ENCODE data around the gene DOCK4. TPM values are rescaled to one million over a fixed set of nuclear protein-coding genes. Genes with fewer than 3 reads are reported as not detected.

The DOCK4 gene
- total and polyA plus RNA-seq, 2 of the 8 experiments (the other 6 are each of a cell fraction or from before 2014, with no cell fraction given): 5.1 to 23.6 TPM

DNA sequence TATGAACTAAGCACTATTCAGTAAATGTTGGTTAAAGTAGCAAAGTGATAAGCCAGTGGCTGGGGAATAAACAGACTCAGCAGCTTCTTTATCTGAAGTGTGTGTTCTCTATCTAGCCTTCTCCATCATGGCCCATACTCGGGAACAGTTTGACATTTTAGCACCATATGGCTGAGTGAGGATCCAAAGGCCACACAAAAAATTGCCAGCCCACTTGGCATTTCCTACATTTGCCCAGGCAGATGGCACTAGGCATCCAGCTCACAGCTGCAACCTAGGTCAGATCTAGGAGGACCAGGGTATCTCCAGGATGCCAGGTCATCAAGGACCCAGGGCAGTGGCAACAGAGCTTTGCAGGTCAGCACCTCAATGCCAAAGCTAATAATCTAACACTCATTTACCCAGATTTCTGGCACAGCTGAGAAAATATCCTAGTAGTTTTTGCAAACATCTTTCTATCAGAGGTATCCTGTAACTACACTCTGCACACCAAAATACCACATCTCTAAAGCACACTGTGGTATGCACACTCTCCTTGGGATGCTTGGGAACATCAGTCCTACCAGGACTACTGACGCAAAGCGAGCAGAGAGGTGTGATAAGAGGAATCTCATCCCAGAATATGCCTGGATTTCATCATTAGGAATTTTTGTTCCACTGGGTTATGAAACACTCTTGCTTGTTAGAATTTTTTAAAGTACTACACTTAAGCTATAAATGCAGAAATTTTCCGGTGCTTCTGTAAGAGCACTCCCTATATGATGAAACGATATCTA lies 61.7 kb downstream of the DOCK4 start:
- Histone ChIP-seq H3K79me2 (ENCODE audit: control insufficient read depth in 1 of 2, insufficient read depth in 2 of 2, low read length in 2 of 2) (peaks cover 0 to 30% of the 10 kb centered on the region in 2 experiments; a peak in 3 of 4 replicates), H3K23ac (ENCODE audit: insufficient read length) (no peak overlapping the region), H2AK5ac (ENCODE audit: low read depth, low read length) (no peak overlapping the region), H2BK15ac (ENCODE audit: low read length) (no peak overlapping the region), H2BK120ac (replicated peaks; ENCODE audit: low read depth, low read length) (no peak overlapping the region), H4K91ac (replicated peaks; ENCODE audit: insufficient read length, low read length) (no peak overlapping the region), H3K4me1 (replicated peaks in 1 of 4; ENCODE audit: control insufficient read depth in 3 of 4, insufficient read depth in 4 of 4, low read length in 3 of 4) (peaks cover 0 to 3% (median 0%) of the 10 kb centered on the region in 4 experiments; a peak in 2 of 7 replicates), H3K4me3 (ENCODE audit: extremely low read depth in 1 of 4, insufficient read depth in 2 of 4, low read depth in 3 of 4, low read length in 4 of 4) (no peak overlapping the region), H3K23me2 (ENCODE audit: low read depth, low read length) (no peaks in the 10 kb centered on the region), H3K14ac (ENCODE audit: insufficient read length) (no peak overlapping the region), H3K4me2 (ENCODE audit: insufficient read depth in 1 of 2, low read depth in 2 of 2, low read length in 2 of 2) (no peak overlapping the region), H3K56ac (replicated peaks; ENCODE audit: insufficient read length, low read depth, low read length) (no peak overlapping the region), H3K9me3 (ENCODE audit: insufficient read depth in 2 of 2, low read depth in 1 of 2, low read length in 1 of 2) (no peaks in the 10 kb centered on the region), H3K36me3 (ENCODE audit: control insufficient read depth in 2 of 4, insufficient read depth in 4 of 4, low read length in 3 of 4) (no peaks in the 10 kb centered on the region), H3K27me3 (replicated peaks in 1 of 4; ENCODE audit: control insufficient read depth in 3 of 4, extremely low read depth in 1 of 4, insufficient read depth in 3 of 4, low read length in 3 of 4) (peaks cover 0 to under 1% (median 0%) of the 10 kb centered on the region in 4 experiments; a peak in 1 of 7 replicates), H3K4ac (replicated peaks; ENCODE audit: insufficient read length, low read depth, low read length) (no peak overlapping the region), H3K27ac (ENCODE audit: low read depth, low read length) (no peak overlapping the region), H4K8ac (ENCODE audit: extremely low read depth, insufficient read depth, low read length) (no peak overlapping the region), H2BK5ac (ENCODE audit: low read depth, low read length) (no peak overlapping the region), H3K18ac (ENCODE audit: extremely low read depth, low read length) (no peak overlapping the region), H2BK20ac (ENCODE audit: low read length) (no peak overlapping the region), H3K9ac (replicated peaks in 1 of 4; ENCODE audit: extremely low read depth in 1 of 4, low read depth in 3 of 4, low read length in 3 of 4) (no peak overlapping the region), H4K20me1 (replicated peaks in 1 of 2; ENCODE audit: control insufficient read depth in 1 of 2, insufficient read depth in 2 of 2, low read length in 2 of 2) (peaks cover 0 to 1% of the 10 kb centered on the region in 2 experiments), H2AFZ (ENCODE audit: low read length) (no peak overlapping the region), H3K79me1 (ENCODE audit: low read depth, low read length) (peaks cover 2% of the 10 kb centered on the region; the same call in 1 of the 2 replicates), H2BK12ac (ENCODE audit: low read depth, low read length) (no peak overlapping the region), H4K5ac (ENCODE audit: insufficient read length, low read depth, low read length) (no peak overlapping the region)
- POLR2A ChIA-PET (ENCODE audit: partially characterized antibody): no interaction called here
- 93% methylated on average over 5 of the region's 5 CpGs; no CpG with 5 or more reads in 1 of the 2 experiments for WGBS, 2 experiments (ENCODE audit: extremely low coverage in 1 of 2, insufficient coverage in 1 of 2, insufficient read length in 1 of 2, insufficient replicate concordance in 2 of 2, low coverage in 1 of 2, low lambda C conversion rate in 2 of 2, missing lambda C conversion rate in 1 of 2)
- FAIRE-seq: no peak
- no peak for DNase-seq (ENCODE audit: low read depth in 1 of 2, low spot score in 2 of 2)
- CTCF ChIA-PET (ENCODE audit: partially characterized antibody): interaction anchor here (0.8 to 1.7 kb wide), 2 partner anchors 9 to 351 kb away, joined by 3 read pairs; no protein-coding TSS in a partner anchor
- TF ChIP-seq BCL11A (IDR thresholded peaks at IDR 0.05; ENCODE audit: low read depth in 2 of 2, low read length in 2 of 2) (no peak), GABPA (IDR thresholded peaks at IDR 0.05; ENCODE audit: borderline replicate concordance, insufficient read depth, low read length) (no peak), CBX5 (IDR thresholded peaks at IDR 0.05; ENCODE audit: low read depth, low read length) (no peak), SUZ12 (IDR thresholded peaks at IDR 0.05; ENCODE audit: low read length) (no peak), KDM5A (IDR thresholded peaks at IDR 0.05; ENCODE audit: low read length) (no peak), ZNF274 (IDR thresholded peaks at IDR 0.05; ENCODE audit: borderline replicate concordance, extremely low read depth, low read length) (no peak), SIN3A (conservative IDR thresholded peaks at IDR 0.05 in 1 of 2, IDR thresholded peaks at IDR 0.05 in 1 of 2; ENCODE audit: low read depth in 1 of 2, low read length in 2 of 2) (no peak), ASH2L (IDR thresholded peaks at IDR 0.05; ENCODE audit: low read length) (no peak)
- TF ChIP-seq, protein P1, sequence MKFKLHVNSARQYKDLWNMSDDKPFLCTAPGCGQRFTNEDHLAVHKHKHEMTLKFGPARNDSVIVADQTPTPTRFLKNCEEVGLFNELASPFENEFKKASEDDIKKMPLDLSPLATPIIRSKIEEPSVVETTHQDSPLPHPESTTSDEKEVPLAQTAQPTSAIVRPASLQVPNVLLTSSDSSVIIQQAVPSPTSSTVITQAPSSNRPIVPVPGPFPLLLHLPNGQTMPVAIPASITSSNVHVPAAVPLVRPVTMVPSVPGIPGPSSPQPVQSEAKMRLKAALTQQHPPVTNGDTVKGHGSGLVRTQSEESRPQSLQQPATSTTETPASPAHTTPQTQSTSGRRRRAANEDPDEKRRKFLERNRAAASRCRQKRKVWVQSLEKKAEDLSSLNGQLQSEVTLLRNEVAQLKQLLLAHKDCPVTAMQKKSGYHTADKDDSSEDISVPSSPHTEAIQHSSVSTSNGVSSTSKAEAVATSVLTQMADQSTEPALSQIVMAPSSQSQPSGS (IDR thresholded peaks at IDR 0.05; ENCODE audit: low read length): no peak

Data from H1 (cell line).